ENCODE data around the gene VSIG4. TPM values are rescaled to one million over a fixed set of nuclear protein-coding genes. Genes with fewer than 3 reads are reported as not detected.

VSIG4 gene
- total and polyA plus RNA-seq, 2 of the 8 experiments (the other 6 are each of a cell fraction or from before 2014, with no cell fraction given): not detected

GRCh38 chrX:65993332-65993731 is 46.5 kb downstream of the VSIG4 start:
- Histone ChIP-seq H2AFZ (ENCODE audit: low read length) (no peak overlapping the region), H2BK5ac (ENCODE audit: low read depth, low read length) (no peak overlapping the region), H3K4me3 (ENCODE audit: extremely low read depth in 1 of 4, insufficient read depth in 2 of 4, low read depth in 3 of 4, low read length in 4 of 4) (no peak overlapping the region), H3K56ac (replicated peaks; ENCODE audit: insufficient read length, low read depth, low read length) (no peak overlapping the region), H3K9ac (replicated peaks in 1 of 4; ENCODE audit: extremely low read depth in 1 of 4, low read depth in 3 of 4, low read length in 3 of 4) (no peak overlapping the region), H4K91ac (replicated peaks; ENCODE audit: insufficient read length, low read length) (no peak overlapping the region), H2BK120ac (replicated peaks; ENCODE audit: low read depth, low read length) (no peak overlapping the region), H3K14ac (ENCODE audit: insufficient read length) (no peak overlapping the region), H4K5ac (ENCODE audit: insufficient read length, low read depth, low read length) (no peak overlapping the region), H3K79me2 (ENCODE audit: control insufficient read depth in 1 of 2, insufficient read depth in 2 of 2, low read length in 2 of 2) (no peaks in the 10 kb centered on the region), H3K27me3 (replicated peaks in 1 of 4; ENCODE audit: control insufficient read depth in 3 of 4, extremely low read depth in 1 of 4, insufficient read depth in 3 of 4, low read length in 3 of 4) (no peaks in the 10 kb centered on the region), H3K4ac (replicated peaks; ENCODE audit: insufficient read length, low read depth, low read length) (no peak overlapping the region), H3K4me1 (replicated peaks in 1 of 4; ENCODE audit: control insufficient read depth in 3 of 4, insufficient read depth in 4 of 4, low read length in 3 of 4) (no peaks in the 10 kb centered on the region), H2AK5ac (ENCODE audit: low read depth, low read length) (no peak overlapping the region), H3K23me2 (ENCODE audit: low read depth, low read length) (no peaks in the 10 kb centered on the region), H4K8ac (ENCODE audit: extremely low read depth, insufficient read depth, low read length) (no peak overlapping the region), H2BK20ac (ENCODE audit: low read length) (no peak overlapping the region), H3K18ac (ENCODE audit: extremely low read depth, low read length) (no peak overlapping the region), H4K20me1 (replicated peaks in 1 of 2; ENCODE audit: control insufficient read depth in 1 of 2, insufficient read depth in 2 of 2, low read length in 2 of 2) (no peaks in the 10 kb centered on the region), H3K36me3 (ENCODE audit: control insufficient read depth in 2 of 4, insufficient read depth in 4 of 4, low read length in 3 of 4) (no peaks in the 10 kb centered on the region), H3K23ac (ENCODE audit: insufficient read length) (no peak overlapping the region), H3K27ac (ENCODE audit: low read depth, low read length) (no peak overlapping the region), H2BK12ac (ENCODE audit: low read depth, low read length) (no peak overlapping the region), H2BK15ac (ENCODE audit: low read length) (no peak overlapping the region), H3K9me3 (ENCODE audit: insufficient read depth in 2 of 2, low read depth in 1 of 2, low read length in 1 of 2) (peaks cover 4 to 9% of the 10 kb centered on the region in 2 experiments; a peak in 1 of 4 replicates), H3K79me1 (ENCODE audit: low read depth, low read length) (no peaks in the 10 kb centered on the region), H3K4me2 (ENCODE audit: insufficient read depth in 1 of 2, low read depth in 2 of 2, low read length in 2 of 2) (no peak overlapping the region)
- WGBS, 2 experiments (ENCODE audit: extremely low coverage in 1 of 2, insufficient coverage in 1 of 2, insufficient read length in 1 of 2, insufficient replicate concordance in 2 of 2, low coverage in 1 of 2, low lambda C conversion rate in 2 of 2, missing lambda C conversion rate in 1 of 2): 78% methylated on average over 2 of the region's 2 CpGs; no CpG with 5 or more reads in 1 of the 2 experiments
- no peak for DNase-seq (ENCODE audit: low read depth in 1 of 2, low spot score in 2 of 2)
- ChIA-PET CTCF (ENCODE audit: partially characterized antibody) (no interaction called here), POLR2A (ENCODE audit: partially characterized antibody) (no interaction called here)
- no peak for FAIRE-seq
- TF ChIP-seq BACH1 (IDR thresholded peaks at IDR 0.05; ENCODE audit: low read length) (no peak), USF2 (IDR thresholded peaks at IDR 0.05; ENCODE audit: low read length) (no peak), EP300 (IDR thresholded peaks at IDR 0.05; ENCODE audit: borderline replicate concordance in 1 of 2, low read depth in 2 of 2, low read length in 2 of 2) (no peak), CBX8 (IDR thresholded peaks at IDR 0.05; ENCODE audit: borderline replicate concordance, low read depth, low read length) (no peak), KDM4A (IDR thresholded peaks at IDR 0.05; ENCODE audit: low read depth, low read length, severe bottlenecking) (no peak), YY1 (IDR thresholded peaks at IDR 0.05; ENCODE audit: low read depth, low read length) (no peak), SRF (IDR thresholded peaks at IDR 0.05; ENCODE audit: low read depth, low read length) (no peak)

Data from H1 (cell line).